ENCODE results near the gene ARCN1.

The ARCN1 gene
- total RNA-seq: 85.9 to 380 (median 230) reads per million in 3 experiments

GRCh38 chr11:118572061-118572980, at the start of gene ARCN1:
ARCN1 (plus strand) TSS chr11:118572409; CDS start chr11:118572548, 139 bp downstream.
- peak; percentile 77 for DNase-seq

DNA sequence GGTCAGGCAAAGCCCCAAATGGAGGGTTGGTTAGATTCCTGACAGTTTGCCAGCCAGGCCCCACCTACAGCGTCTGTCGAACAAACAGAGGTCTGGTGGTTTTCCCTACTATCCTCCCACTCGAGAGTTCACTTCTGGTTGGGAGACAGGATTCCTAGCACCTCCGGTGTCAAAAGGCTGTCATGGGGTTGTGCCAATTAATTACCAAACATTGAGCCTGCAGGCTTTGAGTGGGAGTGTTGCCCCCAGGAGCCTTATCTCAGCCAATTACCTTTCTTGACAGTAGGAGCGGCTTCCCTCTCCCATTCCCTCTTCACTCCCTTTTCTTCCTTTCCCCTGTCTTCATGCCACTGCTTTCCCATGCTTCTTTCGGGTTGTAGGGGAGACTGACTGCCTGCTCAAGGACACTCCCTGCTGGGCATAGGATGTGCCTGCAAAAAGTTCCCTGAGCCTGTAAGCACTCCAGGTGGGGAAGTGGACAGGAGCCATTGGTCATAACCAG, 49.6 kb upstream of the ARCN1 start:
- no peak for DNase-seq

- DNase-seq: no peak
These were observed 47.9 kb upstream of the ARCN1 start for GRCh38 chr11:118524356-118524755.

GRCh38 chr11:118524757-118525470, 47.3 kb upstream of the ARCN1 start:
- no peak for DNase-seq

GRCh38 chr11:118526688-118527087, 45.5 kb upstream of the ARCN1 start:
- DNase-seq: no peak

DNA sequence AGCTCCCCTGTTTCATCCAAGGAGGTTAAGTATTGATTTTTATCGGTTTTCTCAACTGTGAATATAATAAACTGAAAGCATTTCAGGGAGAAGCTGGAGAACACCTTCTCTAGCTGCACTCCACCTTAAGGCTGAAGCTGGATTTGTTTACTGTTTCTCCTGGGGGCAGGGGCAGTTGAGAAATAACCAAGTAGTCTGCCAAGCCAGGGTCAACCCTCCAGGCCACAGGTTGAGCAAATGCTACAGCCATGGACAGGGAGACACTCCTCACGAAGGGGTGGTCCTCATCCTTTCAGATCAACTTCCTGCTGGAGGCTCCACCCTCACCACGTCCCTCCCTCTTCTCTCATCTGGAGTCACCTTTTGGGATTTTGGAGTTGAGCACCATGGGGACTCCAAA, 45.1 kb upstream of the ARCN1 start, which contains the start of gene TTC36:
TTC36 (plus strand) TSS at position 366 of the 400 bp plus-strand sequence; CDS start at position 387, 21 bp downstream.
- DNase-seq: no peak

DNA sequence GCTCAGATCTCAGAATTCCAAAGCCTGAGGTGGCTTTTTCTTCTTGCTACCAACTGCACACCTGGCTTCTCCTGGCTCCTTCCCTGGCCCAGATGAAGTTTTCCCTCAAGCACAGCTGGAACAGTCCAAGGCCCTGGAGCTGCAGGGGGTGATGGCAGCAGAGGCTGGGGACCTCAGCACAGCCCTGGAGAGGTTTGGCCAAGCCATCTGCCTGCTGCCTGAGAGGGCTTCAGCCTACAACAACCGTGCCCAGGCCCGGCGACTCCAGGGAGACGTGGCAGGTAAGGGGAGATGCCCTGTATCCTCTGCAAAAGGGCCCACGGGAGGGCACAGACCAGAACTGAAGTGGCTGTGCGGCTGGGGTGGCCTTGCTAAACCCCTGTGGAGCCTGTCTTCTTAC, 43.7 kb upstream of the ARCN1 start:
- DNase-seq: no peak

DNA sequence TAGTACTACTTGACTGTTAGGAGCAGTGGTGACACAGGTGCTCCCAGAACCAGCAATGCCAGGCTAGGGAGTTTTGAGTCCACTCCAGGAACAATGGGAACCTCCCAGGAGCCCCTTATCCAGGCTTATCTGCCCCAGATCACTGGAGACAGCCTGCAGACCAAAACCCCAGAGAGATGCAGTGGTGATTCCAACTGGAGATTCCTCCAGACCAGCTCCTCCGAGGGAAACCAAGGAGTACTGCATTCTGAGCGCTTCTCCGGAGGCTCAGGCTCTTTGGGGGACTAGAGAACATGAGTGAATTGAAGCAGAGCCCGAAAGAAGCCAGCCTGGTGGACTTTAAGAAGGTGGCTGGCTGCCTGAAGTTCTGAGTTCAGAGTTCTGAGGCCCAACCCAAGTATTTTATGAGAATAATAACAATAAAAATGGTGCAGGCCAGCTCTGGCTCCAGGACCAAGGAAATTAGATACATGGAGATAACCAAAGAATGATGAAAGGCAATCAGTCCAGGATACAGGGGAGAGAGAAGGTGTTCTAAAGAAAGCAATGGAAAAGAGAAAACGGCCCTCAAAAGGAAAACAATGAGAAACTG, 42.5 kb upstream of the ARCN1 start:
- no peak for DNase-seq

- peak; percentile 10 for DNase-seq
These were observed 42.0 kb upstream of the ARCN1 start for GRCh38 chr11:118530180-118530682.

GRCh38 chr11:118530683-118531596, 41.3 kb upstream of the ARCN1 start, which contains the start of gene TMEM25:
TMEM25 (plus strand) TSS chr11:118531192; CDS start chr11:118531802, 610 bp downstream.
- DNase-seq: peak; percentile 68

DNA sequence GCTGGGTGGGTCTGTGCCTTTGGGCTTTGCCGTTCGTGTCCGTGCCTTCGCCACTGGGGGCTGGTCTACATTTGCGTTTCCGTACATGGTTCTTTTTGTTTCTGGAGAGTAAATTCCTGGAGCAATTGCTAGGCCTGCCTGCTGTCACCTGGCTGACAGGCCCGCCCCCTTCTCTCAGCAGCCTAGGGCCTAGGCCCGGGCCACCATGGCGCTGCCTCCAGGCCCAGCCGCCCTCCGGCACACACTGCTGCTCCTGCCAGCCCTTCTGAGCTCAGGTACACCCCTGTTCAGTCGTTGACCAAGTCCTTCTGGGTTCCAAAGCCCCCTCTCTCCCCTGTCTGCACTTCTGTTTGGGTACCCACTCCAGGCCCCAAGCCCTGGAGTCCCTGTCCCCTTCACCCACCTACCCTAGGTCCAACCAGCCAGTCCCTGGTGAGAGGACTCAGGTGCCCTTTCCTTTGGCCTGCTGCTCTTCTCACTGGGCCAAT, 40.6 kb upstream of the ARCN1 start:
- DNase-seq: no peak

- no peak for DNase-seq
These were observed 40.1 kb upstream of the ARCN1 start for GRCh38 chr11:118532091-118532490.

DNA sequence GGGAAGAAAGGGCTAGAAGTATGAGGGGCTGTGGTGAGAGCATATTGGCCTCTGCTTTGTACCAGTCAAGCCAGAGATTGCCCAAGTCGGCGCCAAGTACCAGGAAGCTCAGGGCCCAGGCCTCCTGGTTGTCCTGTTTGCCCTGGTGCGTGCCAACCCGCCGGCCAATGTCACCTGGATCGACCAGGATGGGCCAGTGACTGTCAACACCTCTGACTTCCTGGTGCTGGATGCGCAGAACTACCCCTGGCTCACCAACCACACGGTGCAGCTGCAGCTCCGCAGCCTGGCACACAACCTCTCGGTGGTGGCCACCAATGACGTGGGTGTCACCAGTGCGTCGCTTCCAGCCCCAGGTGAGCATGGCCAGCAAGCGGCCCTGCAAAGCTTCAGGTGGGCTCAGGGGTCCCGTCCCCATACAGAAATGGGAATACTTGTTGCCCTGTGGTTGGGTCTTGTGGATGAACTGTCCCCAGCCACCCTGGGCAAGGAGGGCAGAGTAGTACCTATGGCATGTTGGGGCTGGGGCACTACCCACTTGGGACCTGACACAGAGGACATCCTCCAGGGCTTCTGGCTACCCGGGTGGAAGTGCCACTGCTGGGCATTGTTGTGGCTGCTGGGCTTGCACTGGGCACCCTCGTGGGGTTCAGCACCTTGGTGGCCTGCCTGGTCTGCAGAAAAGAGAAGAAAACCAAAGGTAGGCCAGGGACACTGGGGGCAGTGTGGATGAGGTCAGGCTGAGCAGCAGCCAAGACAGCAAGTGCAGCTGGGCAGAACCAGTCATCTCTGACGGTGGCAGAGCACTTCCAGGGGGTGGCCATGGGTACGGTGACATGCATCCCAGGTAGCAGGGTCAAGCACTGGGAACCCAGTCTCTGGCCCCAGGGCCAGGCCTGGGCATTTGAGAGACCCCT, 39.1 kb upstream of the ARCN1 start:
- no peak for DNase-seq

- no peak for DNase-seq
These were observed 38.2 kb upstream of the ARCN1 start for GRCh38 chr11:118533769-118534729.

GRCh38 chr11:118535261-118535660, 36.9 kb upstream of the ARCN1 start:
- DNase-seq: no peak

GRCh38 chr11:118536726-118537125, 35.5 kb upstream of the ARCN1 start:
- no peak for DNase-seq

DNA sequence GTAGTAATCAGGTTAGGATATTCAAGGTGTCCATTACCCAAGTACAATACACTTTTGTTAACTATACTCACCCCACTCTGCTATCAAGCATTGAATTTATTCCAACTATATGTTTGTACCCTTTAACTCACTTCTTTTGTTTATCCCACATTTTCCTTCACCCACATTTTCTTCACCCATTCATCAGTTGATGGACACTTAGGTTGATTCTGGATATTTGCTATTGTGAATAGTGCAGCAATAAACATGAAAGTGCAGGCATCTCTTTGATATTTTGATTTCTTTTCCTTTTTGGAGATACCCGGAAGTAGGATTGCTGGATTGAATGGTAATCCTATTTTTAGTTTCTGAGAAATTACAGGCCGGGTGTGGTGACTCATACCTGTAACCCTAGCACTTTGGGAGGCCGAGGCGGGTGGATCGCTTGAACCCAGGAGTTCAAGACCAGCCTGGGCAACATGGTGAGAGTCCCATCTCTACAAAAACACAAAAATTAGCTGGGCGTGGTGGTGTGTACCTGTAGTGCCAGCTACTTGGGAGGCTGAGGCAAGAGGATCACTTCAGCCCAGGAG, 34.7 kb upstream of the ARCN1 start:
- no peak for DNase-seq

DNA sequence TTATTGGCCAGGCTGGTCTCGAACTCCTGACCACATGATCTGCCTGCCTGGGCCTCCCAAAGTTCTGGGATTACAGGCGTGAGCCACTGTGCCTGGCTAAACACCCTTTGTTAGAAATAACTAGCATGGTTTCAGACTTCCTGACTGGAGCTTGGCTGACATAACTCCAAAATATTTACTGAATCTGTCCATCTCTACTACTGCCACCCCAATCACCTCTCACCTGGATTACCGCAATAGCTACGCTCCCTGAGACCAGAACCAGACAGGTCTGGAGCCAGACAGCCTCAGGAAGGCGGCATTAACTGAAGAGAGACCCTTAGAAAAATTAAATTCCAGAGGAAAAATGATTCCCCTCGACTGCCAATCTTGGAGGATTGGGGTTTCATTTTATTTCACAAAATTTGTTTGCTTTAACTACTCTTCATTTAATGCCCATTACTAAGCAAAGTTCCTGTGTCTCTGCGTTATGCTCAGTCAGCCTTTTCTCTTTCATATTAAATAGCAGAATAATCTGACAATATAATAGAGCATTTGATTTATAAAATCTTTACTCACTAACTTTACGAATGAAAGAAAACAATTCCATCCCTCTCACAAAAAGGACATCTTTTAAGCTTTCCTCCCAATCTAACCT, 28.1 kb upstream of the ARCN1 start:
- no peak for DNase-seq
